Body of pancreas (tissue), 4 donors: Measurements from ENCODE around the gene ANKRD13C.

Source experiments
- CTCF ChIP-seq, 7 experiments: fragments of 450-650 bp in 4 of 7; fragments of 200-600 bp in 3 of 7; sonication (generic) in 3 of 7; IDR thresholded peaks; one replicate each; pipeline ENCODE4 v1.5.1; 2016 to 2019; ENCODE audit warnings: antibody characterized with exemption in 7 of 7
- POLR2A ChIP-seq, 3 donors: fragments of 450-650 bp; IDR thresholded peaks; one replicate each; pipeline ENCODE4 v1.6.1; 2016; ENCODE audit warnings: antibody characterized with exemption in 3 of 3, mild to moderate bottlenecking in 2 of 3

- TF ChIP-seq CTCF (IDR thresholded peaks at IDR 0.05) (no peak), POLR2A (IDR thresholded peaks at IDR 0.05) (no peak)
Observed at GRCh38 chr1:70336050-70336449, 18.5 kb downstream of the ANKRD13C start.
